Measurements from ENCODE around the gene ADD3. TPM values are rescaled to one million over a fixed set of nuclear protein-coding genes. Genes with fewer than 3 reads are reported as not detected.

The ADD3 gene
- total RNA-seq, 2 experiments from 2014 or later: 273 to 302 TPM

- POLR2A ChIA-PET: interaction anchor here (0.7 kb wide), 1 partner anchor 60 kb away, joined by 8 read pairs; the partner anchor contains the start of gene MXI1
- no peaks in the 10 kb centered on the region for H3K9me3 Mint-ChIP-seq
- H3K36me3 ChIP-seq (ENCODE audit: insufficient read depth, low read length): no peaks in the 10 kb centered on the region
- H3K27ac ChIP-seq (ENCODE audit: low read depth in 1 of 2, low read length in 2 of 2): no peak overlapping the region
- intact Hi-C loops (cut with DNase I, micrococcal nuclease): no loop called here
- peaks cover 31% of the 10 kb centered on the region for H3K27me3 Mint-ChIP-seq
- H3K4me1 Mint-ChIP-seq (ENCODE audit: low read depth): peaks cover 5% of the 10 kb centered on the region
- H3K36me3 Mint-ChIP-seq (ENCODE audit: low read depth): no peaks in the 10 kb centered on the region
- CTCF ChIA-PET: interaction anchor here (0.9 kb wide), 1 partner anchor 8 kb away, joined by 3 read pairs; no protein-coding TSS in a partner anchor
- H3K27ac Mint-ChIP-seq: no peak overlapping the region
- ATAC-seq (ENCODE audit: poor library complexity) (no peak), DNase-seq (no peak)
- H3K4me3 ChIP-seq (ENCODE audit: low read length): no peak overlapping the region
- peaks cover 0 to 8% of the 10 kb centered on the region in 2 experiments for H3K9me3 ChIP-seq (ENCODE audit: control insufficient read depth in 1 of 2, insufficient read depth in 1 of 2, low read length in 2 of 2)
- no peak overlapping the region for H3K4me3 Mint-ChIP-seq
- TF ChIP-seq CTCF (IDR thresholded peaks at IDR 0.05): no peak
- peaks cover 19 to 23% of the 10 kb centered on the region in 2 experiments for H3K27me3 ChIP-seq (ENCODE audit: control insufficient read depth in 1 of 2, insufficient read depth in 2 of 2, low read length in 2 of 2)
- peaks cover 3% of the 10 kb centered on the region for H3K4me1 ChIP-seq (ENCODE audit: insufficient read depth, low read length)
These were observed 140.2 kb downstream of the ADD3 start for GRCh38 chr10:110147961-110148360.

DNA sequence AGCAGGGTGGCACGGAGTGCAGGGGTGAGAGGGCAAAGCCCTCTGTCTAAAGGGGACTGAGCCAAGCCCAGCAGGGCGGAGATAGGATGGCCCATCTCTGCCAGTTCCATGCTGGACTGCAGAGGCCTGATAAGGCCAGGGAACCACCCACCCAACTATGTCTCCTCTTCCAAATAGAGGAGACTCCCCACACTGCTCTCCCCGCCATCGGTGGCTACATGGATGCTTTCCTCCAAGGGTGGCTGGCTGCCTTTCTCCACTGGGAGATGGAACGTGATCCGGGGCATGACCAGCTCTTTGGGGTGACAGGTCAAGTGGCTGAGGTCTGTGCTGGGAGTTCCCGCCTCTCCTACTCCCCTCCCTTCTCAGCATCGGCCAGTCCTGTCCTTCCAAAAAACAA is 141.5 kb downstream of the ADD3 start:
- no peak overlapping the region for H3K27ac ChIP-seq (ENCODE audit: low read depth in 1 of 2, low read length in 2 of 2)
- Mint-ChIP-seq H3K36me3 (ENCODE audit: low read depth) (no peaks in the 10 kb centered on the region), H3K4me1 (ENCODE audit: low read depth) (no peaks in the 10 kb centered on the region), H3K4me3 (no peak overlapping the region), H3K27me3 (peaks cover 44% of the 10 kb centered on the region), H3K9me3 (no peaks in the 10 kb centered on the region), H3K27ac (no peak overlapping the region)
- ChIA-PET POLR2A (no interaction called here), CTCF (no interaction called here)
- H3K9me3 ChIP-seq (ENCODE audit: control insufficient read depth in 1 of 2, insufficient read depth in 1 of 2, low read length in 2 of 2): peaks cover 0 to 8% of the 10 kb centered on the region in 2 experiments
- ATAC-seq (ENCODE audit: poor library complexity) (no peak), DNase-seq (no peak)
- no peak for TF ChIP-seq CTCF (IDR thresholded peaks at IDR 0.05)
- no peaks in the 10 kb centered on the region for H3K36me3 ChIP-seq (ENCODE audit: insufficient read depth, low read length)
- peaks cover 2% of the 10 kb centered on the region for H3K4me1 ChIP-seq (ENCODE audit: insufficient read depth, low read length)
- H3K27me3 ChIP-seq (ENCODE audit: control insufficient read depth in 1 of 2, insufficient read depth in 2 of 2, low read length in 2 of 2): peaks cover 30 to 35% of the 10 kb centered on the region in 2 experiments
- intact Hi-C loops (cut with DNase I, micrococcal nuclease): no loop called here
- H3K4me3 ChIP-seq (ENCODE audit: low read length): no peak overlapping the region

DNA sequence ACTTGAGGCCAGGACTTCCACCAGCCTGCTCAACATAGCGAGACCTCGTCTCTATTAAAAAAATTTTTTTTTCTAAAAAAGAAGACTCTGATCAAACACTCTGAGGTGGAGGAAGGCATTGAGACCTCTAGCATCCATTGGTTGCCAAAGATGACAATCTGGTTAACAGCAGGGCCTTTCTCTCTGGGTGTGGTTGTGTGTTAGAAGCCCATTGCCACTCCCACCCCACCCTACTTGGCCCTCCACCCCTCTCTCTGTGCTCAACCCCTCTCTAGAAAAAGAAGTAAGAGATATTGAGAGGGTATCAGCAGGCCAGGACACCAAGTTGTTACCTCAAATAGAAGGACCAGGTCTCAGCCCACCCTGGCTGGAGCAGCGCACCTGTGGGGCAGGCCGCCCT is 142.3 kb downstream of the ADD3 start:
- ATAC-seq (ENCODE audit: poor library complexity) (no peak), DNase-seq (no peak)
- H3K9me3 Mint-ChIP-seq: no peaks in the 10 kb centered on the region
- Histone ChIP-seq H3K27me3 (ENCODE audit: control insufficient read depth in 1 of 2, insufficient read depth in 2 of 2, low read length in 2 of 2) (peaks cover 35 to 41% of the 10 kb centered on the region in 2 experiments), H3K27ac (ENCODE audit: low read depth in 1 of 2, low read length in 2 of 2) (no peak overlapping the region), H3K4me3 (ENCODE audit: low read length) (no peak overlapping the region), H3K36me3 (ENCODE audit: insufficient read depth, low read length) (no peaks in the 10 kb centered on the region), H3K4me1 (ENCODE audit: insufficient read depth, low read length) (peaks cover 2% of the 10 kb centered on the region), H3K9me3 (ENCODE audit: control insufficient read depth in 1 of 2, insufficient read depth in 1 of 2, low read length in 2 of 2) (peaks cover 0 to 8% of the 10 kb centered on the region in 2 experiments)
- no peak for TF ChIP-seq CTCF (IDR thresholded peaks at IDR 0.05)
- POLR2A ChIA-PET: interaction anchor here (1.6 kb wide), 1 partner anchor 61 kb away, joined by 5 read pairs; no protein-coding TSS in a partner anchor
- H3K36me3 Mint-ChIP-seq (ENCODE audit: low read depth): no peaks in the 10 kb centered on the region
- intact Hi-C loops (cut with DNase I, micrococcal nuclease): no loop called here
- no peak overlapping the region for H3K27ac Mint-ChIP-seq
- CTCF ChIA-PET: no interaction called here
- no peak overlapping the region for H3K4me3 Mint-ChIP-seq
- no peaks in the 10 kb centered on the region for H3K4me1 Mint-ChIP-seq (ENCODE audit: low read depth)
- peaks cover 52% of the 10 kb centered on the region for H3K27me3 Mint-ChIP-seq

Data from CD4-positive, alpha-beta T cell (primary cell).